DMS79 treated with DMSO at 0.1 percent for 48 hours (cell line): ENCODE results near the gene SPATA45.
A peak's percentile ranks its signal among the peaks of the same experiment; 100 is the strongest.
"Not testable (repeated sequence)": the region's sequence is repeated elsewhere in the genome, so short reads cannot be mapped to it uniquely, and the experiment has no call there.

Experiments used
- DNase-seq: peaks from one replicate; lab custom pipeline; 2025; lab: John Stamatoyannopoulos, UW

SPATA45 gene

GRCh38 chr1:212847549-212847948 is at the start of gene SPATA45:
Gene SPATA45 (minus strand): TSS chr1:212847649. CDS start chr1:212836149, 11,500 bp downstream.
- DNase-seq, result no peak

GRCh38 chr1:212892108-212892507 is 44.7 kb upstream of the SPATA45 start:
- no peak for DNase-seq

- no peak for DNase-seq
These were observed 37.1 kb upstream of the SPATA45 start for GRCh38 chr1:212884592-212884991.

- DNase-seq, result no peak
These were observed 32.7 kb upstream of the SPATA45 start for GRCh38 chr1:212879947-212880690.

GRCh38 chr1:212878418-212878817 is 31.0 kb upstream of the SPATA45 start:
- no peak for DNase-seq

- no peak for DNase-seq
These were observed 26.1 kb upstream of the SPATA45 start for GRCh38 chr1:212873518-212873917.

GRCh38 chr1:212871976-212872375 is 24.5 kb upstream of the SPATA45 start:
- DNase-seq, result no peak

- DNase-seq, result no peak
These were observed 19.7 kb upstream of the SPATA45 start for GRCh38 chr1:212867192-212867591.

- DNase-seq, result no peak
These were observed 16.8 kb upstream of the SPATA45 start for GRCh38 chr1:212864201-212864600.

- DNase-seq, result not testable (repeated sequence)
These were observed 15.9 kb upstream of the SPATA45 start for GRCh38 chr1:212863345-212863744.

- no peak for DNase-seq
These were observed 14.8 kb upstream of the SPATA45 start for GRCh38 chr1:212862111-212862690.

- no peak for DNase-seq
These were observed 13.5 kb upstream of the SPATA45 start for GRCh38 chr1:212860713-212861581.

GRCh38 chr1:212858461-212859265 is 11.2 kb upstream of the SPATA45 start:
- DNase-seq, result peak; percentile 43

- DNase-seq, result peak; percentile 95
These were observed 10.6 kb upstream of the SPATA45 start, which contains the start of gene FLVCR1 for GRCh38 chr1:212857992-212858460. Gene FLVCR1 (plus strand): TSS chr1:212858275. CDS start chr1:212858453, 178 bp downstream.

- no peak for DNase-seq
These were observed 9.3 kb upstream of the SPATA45 start for GRCh38 chr1:212856755-212857154.

- DNase-seq, result no peak
These were observed 6.2 kb upstream of the SPATA45 start for GRCh38 chr1:212853658-212854057.

- DNase-seq, result no peak
These were observed 4.7 kb upstream of the SPATA45 start for GRCh38 chr1:212852105-212852688.

GRCh38 chr1:212844521-212844920 is 2.9 kb downstream of the SPATA45 start:
- DNase-seq, result not testable (repeated sequence)

GRCh38 chr1:212838145-212838544 is 9.3 kb downstream of the SPATA45 start:
- DNase-seq, result no peak

- not testable (repeated sequence) for DNase-seq
These were observed 13.9 kb downstream of the SPATA45 start for GRCh38 chr1:212833211-212834207.
